ENCODE data around the gene CBARP. TPM values are rescaled to one million over a fixed set of nuclear protein-coding genes. Genes with fewer than 3 reads are reported as not detected.

CBARP gene
- total and polyA plus RNA-seq, 2 of the 13 experiments (the other 11 are each of a cell fraction or from before 2014, with no cell fraction given): 1.2 to 1.4 TPM

- TF ChIP-seq LBX2 (CRISPR knock-in tag; IDR thresholded peaks at IDR 0.05; ENCODE audit: borderline replicate concordance): no peak
- no peak for TF ChIP-seq ZNF20 (CRISPR knock-in tag; IDR thresholded peaks at IDR 0.05)
- no peak for TF ChIP-seq MIER2 (CRISPR knock-in tag; IDR thresholded peaks at IDR 0.05)
- no peak; the same call in 1 of the 2 replicates for TF ChIP-seq TSC22D2 (CRISPR knock-in tag; IDR thresholded peaks at IDR 0.05; ENCODE audit: borderline replicate concordance)
- peak; percentile 47; the same call in 1 of the 2 replicates for TF ChIP-seq TBX2 (CRISPR knock-in tag; IDR thresholded peaks at IDR 0.05; ENCODE audit: borderline replicate concordance)
- TF ChIP-seq HOXD1 (CRISPR knock-in tag; IDR thresholded peaks at IDR 0.05): no peak
- TF ChIP-seq, protein P1, sequence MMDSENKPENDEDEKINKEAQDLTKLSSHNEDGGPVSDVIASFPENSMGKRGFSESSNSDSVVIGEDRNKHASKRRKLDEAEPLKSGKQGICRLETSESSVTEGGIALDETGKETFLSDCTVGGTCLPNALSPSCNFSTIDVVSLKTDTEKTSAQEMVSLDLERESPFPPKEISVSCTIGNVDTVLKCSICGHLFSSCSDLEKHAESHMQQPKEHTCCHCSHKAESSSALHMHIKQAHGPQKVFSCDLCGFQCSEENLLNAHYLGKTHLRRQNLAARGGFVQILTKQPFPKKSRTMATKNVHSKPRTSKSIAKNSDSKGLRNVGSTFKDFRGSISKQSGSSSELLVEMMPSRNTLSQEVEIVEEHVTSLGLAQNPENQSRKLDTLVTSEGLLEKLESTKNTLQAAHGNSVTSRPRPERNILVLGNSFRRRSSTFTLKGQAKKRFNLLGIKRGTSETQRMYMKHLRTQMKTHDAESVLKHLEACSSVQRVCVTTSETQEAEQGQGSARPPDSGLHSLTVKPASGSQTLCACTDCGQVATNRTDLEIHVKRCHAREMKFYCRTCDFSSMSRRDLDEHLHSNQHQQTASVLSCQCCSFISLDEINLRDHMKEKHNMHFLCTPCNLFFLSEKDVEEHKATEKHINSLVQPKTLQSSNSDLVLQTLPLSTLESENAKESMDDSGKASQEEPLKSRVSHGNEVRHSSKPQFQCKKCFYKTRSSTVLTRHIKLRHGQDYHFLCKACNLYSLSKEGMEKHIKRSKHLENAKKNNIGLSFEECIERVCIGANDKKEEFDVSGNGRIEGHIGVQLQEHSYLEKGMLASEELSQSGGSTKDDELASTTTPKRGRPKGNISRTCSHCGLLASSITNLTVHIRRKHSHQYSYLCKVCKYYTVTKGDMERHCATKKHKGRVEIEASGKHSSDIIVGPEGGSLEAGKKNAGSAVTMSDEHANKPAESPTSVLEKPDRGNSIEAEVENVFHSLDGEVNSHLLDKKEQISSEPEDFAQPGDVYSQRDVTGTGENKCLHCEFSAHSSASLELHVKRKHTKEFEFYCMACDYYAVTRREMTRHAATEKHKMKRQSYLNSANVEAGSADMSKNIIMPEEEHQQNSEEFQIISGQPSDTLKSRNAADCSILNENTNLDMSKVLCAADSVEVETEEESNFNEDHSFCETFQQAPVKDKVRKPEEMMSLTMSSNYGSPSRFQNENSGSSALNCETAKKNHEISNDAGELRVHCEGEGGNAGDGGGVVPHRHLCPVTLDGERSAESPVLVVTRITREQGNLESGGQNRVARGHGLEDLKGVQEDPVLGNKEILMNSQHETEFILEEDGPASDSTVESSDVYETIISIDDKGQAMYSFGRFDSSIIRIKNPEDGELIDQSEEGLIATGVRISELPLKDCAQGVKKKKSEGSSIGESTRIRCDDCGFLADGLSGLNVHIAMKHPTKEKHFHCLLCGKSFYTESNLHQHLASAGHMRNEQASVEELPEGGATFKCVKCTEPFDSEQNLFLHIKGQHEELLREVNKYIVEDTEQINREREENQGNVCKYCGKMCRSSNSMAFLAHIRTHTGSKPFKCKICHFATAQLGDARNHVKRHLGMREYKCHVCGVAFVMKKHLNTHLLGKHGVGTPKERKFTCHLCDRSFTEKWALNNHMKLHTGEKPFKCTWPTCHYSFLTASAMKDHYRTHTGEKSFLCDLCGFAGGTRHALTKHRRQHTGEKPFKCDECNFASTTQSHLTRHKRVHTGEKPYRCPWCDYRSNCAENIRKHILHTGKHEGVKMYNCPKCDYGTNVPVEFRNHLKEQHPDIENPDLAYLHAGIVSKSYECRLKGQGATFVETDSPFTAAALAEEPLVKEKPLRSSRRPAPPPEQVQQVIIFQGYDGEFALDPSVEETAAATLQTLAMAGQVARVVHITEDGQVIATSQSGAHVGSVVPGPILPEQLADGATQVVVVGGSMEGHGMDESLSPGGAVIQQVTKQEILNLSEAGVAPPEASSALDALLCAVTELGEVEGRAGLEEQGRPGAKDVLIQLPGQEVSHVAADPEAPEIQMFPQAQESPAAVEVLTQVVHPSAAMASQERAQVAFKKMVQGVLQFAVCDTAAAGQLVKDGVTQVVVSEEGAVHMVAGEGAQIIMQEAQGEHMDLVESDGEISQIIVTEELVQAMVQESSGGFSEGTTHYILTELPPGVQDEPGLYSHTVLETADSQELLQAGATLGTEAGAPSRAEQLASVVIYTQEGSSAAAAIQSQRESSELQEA (CRISPR knock-in tag; IDR thresholded peaks at IDR 0.05; ENCODE audit: not compliant biosample characterization): no peak
- TF ChIP-seq HNF4A (CRISPR knock-in tag; IDR thresholded peaks at IDR 0.05): no peak
- TF ChIP-seq KLF12 (CRISPR knock-in tag; IDR thresholded peaks at IDR 0.05; ENCODE audit: borderline replicate concordance): no peak
- no peak for TF ChIP-seq ZNF3 (CRISPR knock-in tag; IDR thresholded peaks at IDR 0.05)
- TF ChIP-seq ETV6 (CRISPR knock-in tag; conservative IDR thresholded peaks at IDR 0.05): no peak; the same call in 1 of the 2 replicates
- TF ChIP-seq, protein P2, sequence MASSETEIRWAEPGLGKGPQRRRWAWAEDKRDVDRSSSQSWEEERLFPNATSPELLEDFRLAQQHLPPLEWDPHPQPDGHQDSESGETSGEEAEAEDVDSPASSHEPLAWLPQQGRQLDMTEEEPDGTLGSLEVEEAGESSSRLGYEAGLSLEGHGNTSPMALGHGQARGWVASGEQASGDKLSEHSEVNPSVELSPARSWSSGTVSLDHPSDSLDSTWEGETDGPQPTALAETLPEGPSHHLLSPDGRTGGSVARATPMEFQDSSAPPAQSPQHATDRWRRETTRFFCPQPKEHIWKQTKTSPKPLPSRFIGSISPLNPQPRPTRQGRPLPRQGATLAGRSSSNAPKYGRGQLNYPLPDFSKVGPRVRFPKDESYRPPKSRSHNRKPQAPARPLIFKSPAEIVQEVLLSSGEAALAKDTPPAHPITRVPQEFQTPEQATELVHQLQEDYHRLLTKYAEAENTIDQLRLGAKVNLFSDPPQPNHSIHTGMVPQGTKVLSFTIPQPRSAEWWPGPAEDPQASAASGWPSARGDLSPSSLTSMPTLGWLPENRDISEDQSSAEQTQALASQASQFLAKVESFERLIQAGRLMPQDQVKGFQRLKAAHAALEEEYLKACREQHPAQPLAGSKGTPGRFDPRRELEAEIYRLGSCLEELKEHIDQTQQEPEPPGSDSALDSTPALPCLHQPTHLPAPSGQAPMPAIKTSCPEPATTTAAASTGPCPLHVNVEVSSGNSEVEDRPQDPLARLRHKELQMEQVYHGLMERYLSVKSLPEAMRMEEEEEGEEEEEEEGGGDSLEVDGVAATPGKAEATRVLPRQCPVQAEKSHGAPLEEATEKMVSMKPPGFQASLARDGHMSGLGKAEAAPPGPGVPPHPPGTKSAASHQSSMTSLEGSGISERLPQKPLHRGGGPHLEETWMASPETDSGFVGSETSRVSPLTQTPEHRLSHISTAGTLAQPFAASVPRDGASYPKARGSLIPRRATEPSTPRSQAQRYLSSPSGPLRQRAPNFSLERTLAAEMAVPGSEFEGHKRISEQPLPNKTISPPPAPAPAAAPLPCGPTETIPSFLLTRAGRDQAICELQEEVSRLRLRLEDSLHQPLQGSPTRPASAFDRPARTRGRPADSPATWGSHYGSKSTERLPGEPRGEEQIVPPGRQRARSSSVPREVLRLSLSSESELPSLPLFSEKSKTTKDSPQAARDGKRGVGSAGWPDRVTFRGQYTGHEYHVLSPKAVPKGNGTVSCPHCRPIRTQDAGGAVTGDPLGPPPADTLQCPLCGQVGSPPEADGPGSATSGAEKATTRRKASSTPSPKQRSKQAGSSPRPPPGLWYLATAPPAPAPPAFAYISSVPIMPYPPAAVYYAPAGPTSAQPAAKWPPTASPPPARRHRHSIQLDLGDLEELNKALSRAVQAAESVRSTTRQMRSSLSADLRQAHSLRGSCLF (CRISPR knock-in tag; IDR thresholded peaks at IDR 0.05; ENCODE audit: borderline replicate concordance): no peak
- no peak for TF ChIP-seq ATRX (CRISPR knock-in tag; IDR thresholded peaks at IDR 0.05; ENCODE audit: borderline replicate concordance)
- no peak for TF ChIP-seq E2F2 (CRISPR knock-in tag; IDR thresholded peaks at IDR 0.05; ENCODE audit: borderline replicate concordance)
These were observed 31.8 kb upstream of the CBARP start (continued) for GRCh38 chr19:1269478-1270212.
